Hepatocyte (in vitro differentiated cells): Measurements from ENCODE around the gene SLC15A2.

ENCODE experiments used
- CTCF ChIP-seq: fragments of 200-600 bp; sonication (generic); IDR thresholded peaks from 2 replicates; pipeline ENCODE4 v1.5.1; 2016; ENCODE audit warnings: antibody characterized with exemption, mild to moderate bottlenecking; ENCODE audit not compliant: poor library complexity
- EZH2 ChIP-seq: fragments of 200-600 bp; sonication (generic); IDR thresholded peaks from 2 replicates; pipeline ENCODE4 v1.6.1; 2016; ENCODE audit warnings: antibody characterized with exemption, mild to moderate bottlenecking, borderline replicate concordance
- EZH2phosphoT487 ChIP-seq: fragments of 200-600 bp; sonication (generic); IDR thresholded peaks from one replicate; pipeline ENCODE4 v1.6.1; 2018; ENCODE audit warnings: antibody characterized with exemption, mild to moderate bottlenecking, low read depth, moderate library complexity; ENCODE audit not compliant: unreplicated experiment, severe bottlenecking

GRCh38 chr3:121895121-121895520 lies 920 bp downstream of the SLC15A2 start:
- TF ChIP-seq CTCF = no peak
- TF ChIP-seq EZH2 = no peak
- no peak for TF ChIP-seq EZH2phosphoT487
